Midbrain (tissue), 1 donor: Measurements from ENCODE around the gene SUMF2.
A peak's percentile ranks its signal among the peaks of the same experiment; 100 is the strongest.
"Not testable (repeated sequence)": the region's sequence is repeated elsewhere in the genome, so short reads cannot be mapped to it uniquely, and the experiment has no call there.

Experiments used
- DNase-seq: peaks from one replicate; lab custom pipeline; 2025; lab: John Stamatoyannopoulos, UW

The SUMF2 gene

DNA sequence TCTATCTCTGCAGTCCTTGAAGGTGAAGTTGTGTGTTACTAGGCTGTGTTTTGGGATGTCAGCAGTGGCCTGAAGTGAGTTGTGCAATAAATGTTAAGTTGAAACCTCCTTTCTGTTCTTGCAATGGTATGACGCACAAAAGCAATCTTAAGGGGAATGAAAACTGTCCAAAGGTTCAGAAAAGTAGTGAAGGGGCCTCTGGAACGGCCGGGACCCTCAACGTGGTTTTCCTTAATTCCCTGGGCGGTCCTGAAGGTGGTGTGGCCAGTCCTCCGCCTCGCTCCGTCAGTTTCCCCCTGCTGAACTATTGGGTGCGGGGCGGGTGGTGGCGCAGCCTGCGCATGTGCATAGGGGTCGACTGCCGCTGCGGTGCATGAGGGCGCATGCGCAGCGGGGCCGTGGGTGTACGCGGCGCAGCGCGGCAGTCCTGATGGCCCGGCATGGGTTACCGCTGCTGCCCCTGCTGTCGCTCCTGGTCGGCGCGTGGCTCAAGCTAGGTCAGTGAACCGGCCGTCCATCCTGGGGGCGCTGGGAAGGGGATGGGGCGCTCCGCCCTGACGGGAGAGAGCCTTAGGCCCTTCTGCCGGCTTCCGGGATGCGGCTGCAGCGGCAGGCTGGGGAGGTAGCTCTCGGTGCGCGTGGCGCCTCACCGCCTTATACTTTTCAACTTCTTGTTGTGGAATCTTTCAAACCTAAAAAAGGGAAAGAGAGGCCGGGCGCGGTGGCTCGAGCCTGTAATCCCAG, at the start of gene SUMF2:
Gene SUMF2, plus strand, starts transcription at position 405 of the 744 bp plus-strand sequence. Its CDS starts 26 bp downstream, at position 431.
- DNase-seq = peak; percentile 94

DNA sequence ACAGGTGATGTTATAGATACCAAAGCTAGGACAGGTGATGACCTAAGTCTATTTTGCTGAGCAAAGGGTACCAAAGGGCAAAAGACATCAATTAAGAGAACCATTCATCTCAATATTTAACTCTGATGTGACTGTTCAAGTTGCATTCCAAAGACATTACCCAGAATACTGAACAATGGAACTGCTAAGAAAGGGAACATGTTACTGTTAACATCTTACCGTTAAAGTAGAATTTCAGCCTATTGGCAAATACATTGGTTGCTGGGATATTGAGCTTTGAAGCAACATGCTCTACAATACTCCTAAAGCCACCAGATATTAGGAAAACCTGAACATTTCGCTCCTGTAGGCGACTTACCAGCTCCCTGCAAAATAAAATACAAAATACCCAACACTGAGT, 47.1 kb upstream of the SUMF2 start:
- DNase-seq = not testable (repeated sequence)

DNA sequence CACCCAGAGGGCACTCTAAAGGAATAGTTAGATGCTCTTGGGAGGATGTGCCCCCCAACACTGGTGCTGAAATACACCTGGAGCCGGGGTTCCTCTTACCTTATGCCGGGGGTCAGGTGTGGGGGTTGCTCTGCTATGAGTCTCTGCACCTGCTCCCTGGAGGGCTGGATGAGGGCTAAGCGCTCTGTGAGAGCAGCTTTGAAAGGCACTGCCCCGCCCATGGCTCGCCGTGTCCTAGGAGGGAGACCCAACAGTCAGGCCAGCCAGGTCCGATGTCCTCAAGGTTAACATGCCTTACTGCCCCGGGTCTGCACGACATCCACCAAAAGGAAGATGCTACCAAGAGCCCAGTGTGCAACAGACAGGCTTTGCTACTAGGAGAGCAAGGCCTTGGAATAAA, 44.6 kb upstream of the SUMF2 start:
- no peak for DNase-seq

DNA sequence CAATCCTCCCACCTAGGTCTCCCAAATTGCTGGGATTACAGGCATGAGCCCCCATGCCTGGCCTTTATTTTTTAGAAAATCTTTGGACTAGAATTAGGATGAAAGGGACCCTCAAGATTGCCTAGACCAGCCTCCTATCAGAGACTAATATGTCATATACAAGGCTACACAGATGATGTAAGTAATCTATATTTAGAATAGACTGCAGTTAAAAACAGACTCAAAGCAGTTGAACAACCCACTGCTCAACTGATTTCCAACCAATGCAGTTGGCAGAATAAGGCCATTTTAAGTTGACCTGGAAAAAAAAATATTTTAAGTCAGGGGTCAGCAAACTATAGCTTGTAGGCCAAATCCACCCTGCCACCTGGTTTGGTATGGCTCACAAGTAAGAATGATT, 40.6 kb upstream of the SUMF2 start:
- no peak for DNase-seq

DNA sequence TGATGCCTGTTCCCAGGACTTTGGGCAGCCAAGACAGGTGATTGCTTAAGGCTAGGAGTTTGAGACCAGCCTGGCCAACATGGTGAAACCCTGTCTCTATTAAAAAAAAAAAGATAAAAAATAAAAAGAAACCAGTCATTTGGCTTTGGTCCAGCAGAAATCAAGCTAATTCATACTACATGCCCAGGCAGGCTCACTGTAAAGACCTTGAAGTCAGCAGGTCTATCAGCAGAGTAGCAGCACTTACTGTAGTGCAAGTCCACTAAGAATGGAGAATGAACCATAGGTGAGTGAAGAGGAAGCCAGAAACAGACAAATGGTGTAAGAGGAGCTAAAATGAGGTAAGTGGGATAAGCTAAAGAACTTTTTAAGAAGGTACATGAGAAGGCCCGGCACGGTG, 37.5 kb upstream of the SUMF2 start:
- no peak for DNase-seq

DNA sequence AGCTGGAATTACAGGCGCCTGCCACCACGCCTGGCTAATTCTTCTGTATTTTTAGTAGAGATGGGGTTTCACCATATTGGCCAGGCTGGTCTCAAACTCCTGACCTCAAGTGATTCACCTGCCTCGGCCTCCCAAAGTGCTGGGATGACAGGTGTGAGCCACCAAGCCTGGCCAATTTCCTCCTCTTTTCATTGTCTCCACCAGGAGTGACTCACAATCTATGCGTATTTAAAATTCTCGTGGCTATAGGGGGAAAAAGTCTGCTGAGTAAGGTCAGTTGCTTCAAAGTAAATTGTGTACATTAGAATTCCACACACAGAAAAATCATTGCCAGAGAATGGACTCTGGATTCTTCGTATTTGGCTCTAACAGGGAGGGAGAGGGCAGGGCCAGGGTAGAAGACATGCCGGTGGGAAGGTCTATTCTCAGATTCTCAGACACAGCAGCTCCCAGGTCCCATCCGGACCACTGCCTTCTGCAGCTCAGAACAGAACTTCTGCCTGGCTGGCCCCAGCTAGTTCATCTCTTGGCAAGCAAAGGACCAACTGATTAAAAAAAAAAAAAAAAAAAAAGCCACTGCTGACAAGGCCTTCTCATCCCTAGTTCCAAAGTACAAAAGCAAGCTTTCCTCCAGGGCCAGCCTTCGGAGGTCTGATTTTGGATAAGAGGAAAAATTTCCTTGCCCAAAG, 35.0 kb upstream of the SUMF2 start:
- DNase-seq = no peak

DNA sequence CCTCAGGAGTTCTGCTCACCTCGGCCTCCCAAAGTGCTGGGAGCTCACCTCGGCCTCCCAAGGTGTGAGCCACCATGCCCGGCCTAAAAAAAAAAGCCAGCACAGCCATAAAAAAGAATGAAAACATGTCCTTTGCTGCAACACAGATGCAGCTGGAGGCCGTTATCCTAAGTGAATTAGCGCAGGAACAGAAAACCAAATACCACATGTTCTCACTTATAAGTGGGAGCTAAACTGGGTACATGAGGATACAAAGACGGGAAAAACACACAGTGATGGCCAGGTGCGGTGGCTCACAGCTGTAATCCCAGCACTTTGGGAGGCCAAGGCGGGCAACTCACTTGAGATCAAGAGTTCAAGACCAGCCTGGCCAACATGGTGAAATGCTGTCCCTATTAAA, 33.7 kb upstream of the SUMF2 start:
- DNase-seq = no peak

DNA sequence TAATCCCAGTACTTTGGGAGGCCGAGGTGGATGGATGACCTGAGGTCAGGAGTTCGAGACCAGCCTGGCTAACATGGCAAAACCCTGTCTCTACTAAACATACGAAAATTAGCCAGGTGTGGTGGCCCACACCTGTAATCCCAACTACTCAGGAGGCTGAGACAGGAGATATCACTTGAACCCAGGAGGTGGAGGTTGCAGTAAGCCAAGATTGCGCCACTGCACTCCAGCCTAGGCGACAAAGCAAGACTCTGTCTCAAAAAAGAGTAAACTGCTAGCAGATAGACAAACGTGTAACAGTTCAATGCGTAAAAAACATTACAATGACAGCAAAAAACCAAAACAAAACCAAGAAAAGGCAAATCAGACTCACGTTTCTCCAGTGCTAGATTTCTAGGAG, 32.5 kb upstream of the SUMF2 start:
- DNase-seq = not testable (repeated sequence)

DNA sequence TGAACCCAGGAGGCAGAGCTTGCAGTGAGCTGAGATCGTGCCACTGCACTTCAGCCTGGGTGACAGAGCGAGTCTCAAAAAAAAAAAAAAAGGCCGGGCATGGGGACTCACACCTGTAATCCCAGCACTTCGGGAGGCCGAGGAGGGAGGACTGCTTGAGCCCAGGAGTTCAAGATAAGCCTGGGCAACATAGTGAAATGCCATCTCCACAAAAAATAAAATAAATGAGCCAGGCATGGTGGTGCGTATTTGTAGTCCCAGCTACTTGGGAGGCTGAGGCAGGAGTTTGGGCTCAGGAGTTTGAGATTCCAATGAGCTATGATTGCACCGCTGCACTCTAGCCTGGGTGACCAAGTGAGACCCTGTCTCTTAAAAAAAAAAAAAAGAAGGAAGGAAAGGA, 31.5 kb upstream of the SUMF2 start:
- not testable (repeated sequence) for DNase-seq

DNA sequence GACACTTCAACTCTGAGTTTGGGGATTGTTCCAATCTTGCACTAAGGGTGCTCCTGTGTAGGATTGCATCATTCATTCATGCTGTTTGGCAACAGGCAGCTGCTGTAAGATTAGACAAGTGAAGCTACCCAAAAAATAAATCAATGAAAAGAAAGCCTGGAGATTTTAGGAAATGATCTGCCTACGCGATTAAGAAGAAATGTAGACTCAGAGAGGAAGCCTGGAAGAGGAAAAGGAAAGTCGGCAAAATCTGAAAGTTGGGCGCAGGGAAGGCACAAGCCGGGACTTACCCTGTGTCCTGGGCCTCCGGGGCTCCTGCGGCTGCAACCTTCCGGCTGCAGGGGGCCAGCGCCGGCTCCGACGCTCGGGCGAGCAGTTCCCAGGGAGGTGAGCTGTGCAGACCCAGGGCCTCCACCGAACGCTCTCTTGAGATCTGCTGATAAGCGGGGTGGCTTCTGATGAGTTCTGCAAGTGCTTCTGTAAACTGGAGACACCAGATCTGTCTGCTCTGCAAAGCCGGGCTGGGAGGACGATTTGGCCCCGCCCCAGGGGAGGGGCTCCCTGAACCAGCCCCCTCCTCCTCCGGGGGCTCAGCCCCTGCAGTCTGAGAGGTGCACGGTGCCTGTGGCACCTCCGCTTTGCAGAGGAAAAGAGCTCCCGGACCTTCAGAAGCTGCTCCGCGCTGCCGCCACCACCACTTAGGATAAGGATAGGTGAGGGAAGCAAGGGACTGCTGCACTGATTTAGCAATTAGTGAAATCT, 30.2 kb upstream of the SUMF2 start:
- peak; percentile 56 for DNase-seq

DNA sequence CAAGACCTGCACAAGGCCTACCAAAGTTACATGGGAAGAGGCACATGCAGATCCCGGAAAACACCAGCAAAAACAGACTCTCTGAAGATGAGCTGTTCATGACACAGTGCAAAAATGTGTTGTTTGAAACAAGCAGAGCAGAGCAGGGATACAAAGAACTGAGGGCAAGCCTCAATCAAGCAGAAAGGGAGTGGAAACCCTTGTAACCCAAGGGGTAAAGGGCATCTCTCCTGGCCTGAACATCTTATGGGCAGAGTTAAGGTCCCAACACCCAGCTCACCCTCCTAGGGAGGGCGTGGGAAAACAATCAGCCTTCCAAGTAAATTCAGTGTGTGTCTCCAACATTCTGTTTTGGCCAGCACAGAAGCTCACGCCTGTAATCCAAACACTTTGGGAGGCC, 23.4 kb upstream of the SUMF2 start:
- DNase-seq = no peak

DNA sequence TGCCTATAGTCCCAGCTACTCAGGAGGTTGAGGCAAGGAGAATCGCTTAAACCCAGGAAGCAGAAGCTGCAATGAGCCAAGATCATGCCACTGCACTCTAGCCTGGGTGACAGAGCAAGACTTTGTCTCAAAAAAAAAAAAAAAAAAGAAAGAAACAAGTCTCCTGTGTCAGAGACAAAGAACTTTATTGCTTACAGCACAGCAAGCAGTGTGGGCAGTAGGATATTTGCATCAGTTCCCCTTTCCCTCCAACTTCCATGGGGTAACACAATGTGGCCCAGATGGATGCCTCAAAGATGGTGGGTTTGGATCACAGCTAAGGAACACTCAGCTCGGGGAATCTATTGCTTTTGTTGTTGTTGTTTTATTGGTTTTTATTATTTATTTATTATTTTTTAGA, 18.3 kb upstream of the SUMF2 start:
- not testable (repeated sequence) for DNase-seq

DNA sequence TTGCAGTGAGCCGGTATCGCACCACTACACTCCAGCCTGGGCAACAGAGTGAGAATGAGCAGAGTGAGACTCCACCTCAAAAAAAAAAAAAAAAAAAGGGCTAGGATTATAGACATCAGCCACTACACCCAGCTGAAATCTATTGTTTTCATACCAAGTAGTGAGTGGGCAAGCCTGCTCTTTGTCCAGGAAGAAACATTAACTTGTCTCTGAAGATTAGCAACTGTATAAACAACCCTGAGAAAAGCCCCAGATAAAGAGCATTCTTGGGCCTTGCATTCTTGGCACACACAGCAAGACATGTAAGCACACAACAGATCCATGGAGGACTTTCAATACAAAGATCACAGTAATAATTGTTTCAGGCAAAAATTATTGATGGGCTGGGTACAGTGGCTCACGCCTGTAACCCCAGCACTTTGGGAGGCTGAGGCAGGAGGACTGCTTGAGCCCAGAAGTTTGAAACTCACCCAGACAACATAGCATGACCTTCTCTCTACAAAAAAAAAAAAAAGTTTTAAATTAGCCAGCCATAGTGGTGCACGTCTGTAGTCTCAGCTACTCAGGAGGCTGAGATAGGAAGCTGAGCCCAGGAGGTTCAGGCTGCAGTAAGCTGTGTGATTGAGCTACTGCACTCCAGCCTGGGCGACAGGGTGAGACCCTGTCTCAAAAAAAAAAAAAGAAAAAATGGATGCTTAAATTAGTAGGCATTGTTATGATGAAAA, 17.2 kb upstream of the SUMF2 start:
- DNase-seq = no peak

DNA sequence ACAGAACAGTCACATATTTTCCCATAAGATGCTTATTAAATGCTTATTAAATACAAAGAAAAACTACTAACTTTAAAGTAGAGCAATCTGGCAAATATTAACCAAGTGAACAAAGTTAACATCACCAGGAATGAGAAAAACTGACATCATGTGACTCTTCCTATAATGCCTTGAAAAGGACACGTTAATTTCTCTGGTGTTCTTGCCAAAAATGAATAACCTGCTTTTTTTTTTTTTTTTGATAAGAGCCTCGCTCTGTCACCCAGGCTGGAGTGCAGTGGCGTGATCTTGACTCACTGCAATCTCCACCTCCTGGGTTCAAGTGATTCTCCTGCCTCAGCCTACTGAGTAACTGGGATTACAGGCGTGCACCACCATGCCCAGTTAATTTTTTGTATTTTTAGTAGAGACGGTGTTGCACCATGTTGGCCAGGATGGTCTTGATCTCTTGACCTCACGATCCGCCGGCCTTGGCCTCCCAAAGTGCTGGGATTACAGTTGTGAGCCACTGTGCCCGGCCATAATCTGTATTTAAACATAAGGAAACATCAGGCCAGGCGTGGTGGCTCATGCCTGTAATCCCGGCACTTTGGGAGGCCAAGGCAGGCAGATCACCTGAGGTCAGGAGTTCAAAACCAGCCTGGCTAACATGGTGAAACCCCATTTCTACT, 16.5 kb upstream of the SUMF2 start:
- not testable (repeated sequence) for DNase-seq

DNA sequence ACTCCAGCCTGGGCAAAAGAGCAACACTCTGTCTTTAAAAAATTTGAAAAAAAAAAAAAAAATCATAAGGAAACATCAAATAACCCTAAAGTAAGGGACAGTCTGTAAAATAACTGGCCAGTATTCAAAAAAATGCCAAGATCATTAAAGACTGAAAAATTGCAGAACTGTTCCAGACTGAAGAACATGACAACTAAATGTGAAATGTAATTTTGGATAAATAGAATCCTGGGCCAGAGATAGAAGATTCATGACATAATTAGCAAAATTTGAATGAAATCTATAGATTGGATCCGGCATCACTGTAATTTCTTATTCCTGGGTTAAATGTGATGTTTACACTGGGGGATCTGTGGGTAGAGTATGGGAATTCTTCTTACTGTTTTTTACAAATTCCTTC, 15.8 kb upstream of the SUMF2 start:
- no peak for DNase-seq

DNA sequence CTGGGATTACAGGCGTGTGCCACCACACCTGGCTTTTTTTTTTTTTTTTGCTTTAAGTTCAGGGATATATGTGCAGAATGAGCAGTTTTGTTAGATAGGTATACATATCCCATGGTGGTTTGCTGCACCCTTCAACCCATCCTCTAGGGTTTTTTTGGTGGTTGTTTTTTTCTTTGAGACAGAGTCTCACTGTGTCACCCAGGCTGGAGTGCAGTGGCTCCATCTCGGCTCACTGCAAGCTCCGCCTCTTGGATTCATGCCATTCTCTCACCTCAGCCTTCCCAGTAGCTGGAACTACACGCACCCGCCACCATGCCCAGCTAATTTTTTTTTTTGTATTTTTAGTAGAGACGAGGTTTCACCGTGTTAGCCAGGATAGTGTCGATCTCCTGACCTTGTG, 15.3 kb upstream of the SUMF2 start:
- DNase-seq = not testable (repeated sequence)

DNA sequence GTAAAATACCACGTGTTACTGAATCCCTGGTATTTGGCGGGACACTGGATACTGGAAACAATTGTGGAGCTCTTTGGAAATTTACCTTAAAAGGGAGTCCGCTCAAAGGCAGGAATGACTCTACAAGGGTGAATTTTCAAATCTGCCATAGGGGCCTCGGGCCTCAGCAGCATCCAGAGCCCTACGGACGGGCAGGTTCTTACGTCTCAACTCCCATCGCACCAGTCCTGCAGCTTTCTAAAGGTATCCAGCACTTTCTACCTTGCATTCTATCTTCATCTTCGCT, 13.1 kb upstream of the SUMF2 start:
- DNase-seq = no peak

DNA sequence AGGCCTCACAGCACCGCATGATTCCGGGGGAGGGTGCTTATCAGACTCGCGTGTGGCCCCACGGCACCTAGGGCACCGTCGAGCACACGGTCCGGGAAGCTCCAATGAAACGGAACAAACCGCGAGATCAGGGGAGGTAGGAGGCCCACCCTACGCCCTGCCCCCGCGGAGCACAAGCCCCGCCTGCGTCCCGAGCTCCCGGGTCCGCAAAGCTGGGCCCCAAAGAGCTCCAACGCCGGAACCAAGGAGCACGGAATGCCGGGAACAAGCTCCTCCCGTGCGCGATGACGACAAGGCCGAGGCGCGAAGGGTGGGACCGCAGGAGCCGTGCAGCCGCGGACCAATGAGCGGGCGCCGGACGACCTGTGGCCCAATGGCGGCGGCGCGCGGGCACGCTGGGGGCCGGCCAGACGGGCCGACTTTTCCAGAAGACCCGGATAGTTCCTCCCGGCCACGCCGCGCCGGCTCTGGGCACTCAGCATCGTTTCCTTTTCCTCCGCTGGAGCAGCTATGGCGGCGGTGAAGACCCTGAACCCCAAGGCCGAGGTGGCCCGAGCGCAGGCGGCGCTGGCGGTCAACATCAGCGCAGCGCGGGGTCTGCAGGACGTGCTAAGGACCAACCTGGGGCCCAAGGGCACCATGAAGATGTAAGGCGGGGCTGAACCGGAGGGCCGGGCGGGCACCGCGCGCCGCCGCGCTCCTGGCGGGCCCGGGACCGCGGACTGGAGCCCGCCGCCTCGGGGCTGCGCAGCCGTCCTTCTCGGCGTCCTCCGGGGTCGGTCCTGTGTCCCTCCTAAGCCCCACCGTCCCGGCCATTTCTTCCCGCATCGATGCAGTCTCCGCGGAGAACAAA, 12.5 kb upstream of the SUMF2 start, which contains the start of the genes CCT6A and PSPH:
Gene CCT6A, plus strand, starts transcription at position 427 of the 853 bp plus-strand sequence. Its CDS starts 84 bp downstream, at position 511.
Gene PSPH, minus strand, starts transcription at position 106 of the 853 bp plus-strand sequence. CDS start 30,232 bp downstream, outside the sequence.
- DNase-seq = peak; percentile 99

DNA sequence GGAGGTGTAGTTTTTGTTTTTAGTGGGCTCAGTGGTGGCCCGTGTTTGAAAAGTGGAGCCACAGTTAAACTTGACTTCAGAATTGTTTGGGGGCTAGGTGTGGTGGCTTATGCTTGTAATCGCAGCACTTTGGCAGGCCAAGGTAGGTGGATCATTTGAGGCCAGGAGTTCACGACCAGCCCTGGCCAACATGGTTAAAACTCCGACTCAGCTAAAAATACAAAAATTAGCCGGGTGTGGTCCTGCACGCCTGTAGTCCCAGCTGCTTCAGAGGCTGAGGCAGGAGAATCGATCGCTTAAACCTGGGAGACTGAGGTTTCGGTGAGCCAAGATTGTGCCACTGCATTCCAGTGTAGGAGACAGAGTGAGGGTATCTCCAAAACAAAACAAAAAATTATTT, 10.7 kb upstream of the SUMF2 start:
- no peak for DNase-seq

DNA sequence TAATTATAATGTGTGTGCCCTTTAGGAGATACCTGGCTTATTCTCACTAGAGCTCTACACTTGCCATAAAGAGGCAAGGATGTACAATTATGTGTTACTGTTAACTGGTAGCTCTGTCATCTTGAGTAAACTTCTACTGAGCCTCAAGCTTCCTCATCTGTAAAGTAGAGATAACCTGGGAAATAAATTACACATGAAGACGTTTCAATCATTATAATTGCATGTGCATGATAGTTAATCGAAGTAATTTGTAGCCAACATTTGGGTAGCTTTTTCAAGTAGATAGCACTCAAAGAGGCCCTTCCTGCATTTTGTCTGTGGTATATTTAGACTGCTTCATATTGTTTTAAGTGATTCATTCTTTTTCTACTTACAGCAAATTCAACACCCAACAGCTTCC, 10.1 kb upstream of the SUMF2 start:
- no peak for DNase-seq

DNA sequence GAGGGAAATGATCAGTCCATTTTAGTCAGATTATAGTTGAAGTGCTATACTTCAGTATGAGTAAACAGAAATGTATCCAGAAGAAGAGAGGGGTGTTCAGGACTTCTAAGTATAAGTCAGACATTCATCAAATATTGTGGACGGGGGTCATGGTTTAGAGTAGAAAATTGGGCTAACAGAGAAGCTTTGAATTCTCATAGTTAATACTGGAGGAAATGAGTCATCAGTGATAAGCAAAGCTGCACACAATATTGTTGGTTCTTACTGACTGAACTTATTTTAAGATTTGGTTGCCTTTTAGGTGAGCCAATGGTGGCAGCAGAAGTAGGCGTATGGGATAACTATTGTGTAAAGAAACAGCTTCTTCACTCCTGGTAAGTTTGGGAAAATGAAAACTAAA, 1.7 kb upstream of the SUMF2 start:
- DNase-seq = no peak
